NCI-H526 (cell line): ENCODE data around the gene HDAC7.
A peak's percentile ranks its signal among the peaks of the same experiment; 100 is the strongest.

Source experiments
- DNase-seq, 2 experiments: peaks; one replicate each; lab custom pipeline; 2025; lab: John Stamatoyannopoulos, UW

Gene HDAC7

DNA sequence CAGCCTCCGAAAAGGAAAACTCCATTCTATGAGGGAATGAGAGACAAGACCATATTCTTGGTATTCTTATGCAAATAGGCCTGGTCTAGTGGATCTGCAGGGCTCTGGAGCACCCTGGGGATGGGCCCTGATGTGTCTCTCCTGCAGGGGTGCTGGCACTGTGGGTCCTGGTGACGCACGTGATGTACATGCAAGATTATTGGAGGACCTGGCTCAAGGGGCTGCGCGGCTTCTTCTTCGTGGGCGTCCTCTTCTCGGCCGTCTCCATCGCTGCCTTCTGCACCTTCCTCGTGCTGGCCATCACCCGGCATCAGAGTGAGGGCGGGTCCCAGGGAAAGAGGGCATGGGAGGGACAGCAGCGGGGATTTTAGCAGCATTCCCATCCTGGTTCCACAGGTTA lies 40.8 kb downstream of the HDAC7 start:
- DNase-seq, result peak in 1 of 2 experiments; percentile 45

DNA sequence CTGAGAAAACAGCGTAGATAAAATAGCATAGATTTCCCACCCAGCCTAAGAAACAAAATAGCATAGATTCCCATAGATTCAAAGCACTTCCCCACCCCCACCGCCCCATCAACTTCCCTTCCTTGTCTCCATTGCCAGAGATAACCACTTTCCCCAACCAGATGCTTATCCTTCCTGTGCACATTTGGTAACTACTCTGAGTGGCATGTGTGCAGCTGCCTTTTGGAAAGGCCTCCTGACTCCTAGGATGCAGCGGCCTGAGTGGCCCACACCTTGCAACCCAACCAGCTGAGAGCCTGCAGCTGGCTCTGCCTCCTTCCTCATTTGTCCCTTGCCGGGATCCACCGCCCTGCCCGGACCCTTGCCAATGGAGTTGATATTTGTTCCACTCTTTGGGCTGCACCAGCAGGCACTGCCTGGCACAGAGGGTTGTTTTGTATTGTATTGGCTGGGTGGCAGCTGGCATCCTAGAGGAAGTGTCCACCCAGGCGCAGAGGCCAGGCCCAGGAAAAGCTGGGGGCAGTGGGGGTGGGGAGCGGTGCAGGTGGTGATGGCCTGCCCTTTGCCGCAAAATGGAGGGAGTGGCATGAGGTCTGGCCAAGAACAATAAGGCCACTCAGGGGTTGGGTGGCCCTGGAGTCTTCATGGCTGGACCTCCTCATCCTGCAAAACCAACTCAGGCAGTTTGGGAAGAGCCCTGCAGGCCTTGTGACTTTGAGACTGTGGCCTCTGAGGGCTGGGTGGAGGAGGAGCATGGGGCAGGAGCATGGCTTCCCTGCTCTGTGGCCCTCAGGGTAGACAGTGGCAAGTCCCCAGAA lies 41.8 kb downstream of the HDAC7 start:
- DNase-seq, result no peak

DNA sequence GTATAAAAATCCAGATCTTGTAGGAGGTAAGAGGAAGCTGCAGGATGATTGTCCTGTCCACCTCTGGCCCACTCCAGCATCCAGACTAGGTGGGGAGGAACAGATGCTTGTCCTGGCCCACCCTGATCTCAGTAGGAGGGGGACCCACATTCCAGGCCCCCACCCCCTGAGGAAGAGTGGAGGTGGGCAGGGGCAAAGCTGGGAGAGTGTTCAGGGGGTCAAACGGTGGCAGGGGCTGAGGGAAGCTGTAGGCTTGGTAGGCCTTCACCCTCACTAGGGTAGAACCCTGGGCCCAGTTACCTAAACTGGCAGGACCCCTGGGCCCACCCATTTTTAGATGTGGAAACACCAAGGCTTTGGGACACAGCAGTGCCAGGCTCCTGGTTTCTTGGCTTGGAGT lies 42.6 kb downstream of the HDAC7 start:
- no peak for DNase-seq

DNA sequence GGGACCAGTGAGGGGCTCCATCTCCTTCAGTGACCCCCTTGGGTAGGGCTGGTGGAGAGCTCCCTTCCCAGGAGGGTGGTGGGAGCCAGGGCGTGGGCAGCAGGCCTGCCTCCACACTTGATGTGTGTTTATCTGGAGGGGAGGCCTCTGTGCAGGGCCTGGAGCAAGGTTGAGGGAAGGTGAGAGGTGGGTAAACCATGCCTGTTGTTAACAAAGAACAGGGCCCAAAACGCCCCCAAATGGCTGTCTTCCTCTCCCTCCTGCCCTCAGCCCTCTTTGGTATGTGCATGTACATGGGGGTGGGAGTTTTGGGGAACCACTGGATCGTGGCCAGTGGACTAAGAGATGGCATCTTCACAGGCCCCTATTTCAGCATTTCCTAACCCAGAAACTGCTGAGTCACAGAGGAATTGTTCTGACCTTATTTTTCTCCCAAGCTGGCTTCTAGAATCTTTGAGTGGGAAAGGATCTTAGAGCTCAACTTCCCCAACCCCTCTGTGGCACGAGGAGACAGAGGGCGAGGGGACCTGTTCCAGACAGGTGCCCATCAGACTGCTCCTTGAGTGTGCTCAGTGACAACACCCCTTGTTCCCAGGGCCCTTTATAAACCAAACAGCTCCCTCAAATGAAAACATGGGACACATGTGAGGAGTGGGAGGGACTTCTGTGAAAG lies 43.1 kb downstream of the HDAC7 start:
- DNase-seq, result no peak

DNA sequence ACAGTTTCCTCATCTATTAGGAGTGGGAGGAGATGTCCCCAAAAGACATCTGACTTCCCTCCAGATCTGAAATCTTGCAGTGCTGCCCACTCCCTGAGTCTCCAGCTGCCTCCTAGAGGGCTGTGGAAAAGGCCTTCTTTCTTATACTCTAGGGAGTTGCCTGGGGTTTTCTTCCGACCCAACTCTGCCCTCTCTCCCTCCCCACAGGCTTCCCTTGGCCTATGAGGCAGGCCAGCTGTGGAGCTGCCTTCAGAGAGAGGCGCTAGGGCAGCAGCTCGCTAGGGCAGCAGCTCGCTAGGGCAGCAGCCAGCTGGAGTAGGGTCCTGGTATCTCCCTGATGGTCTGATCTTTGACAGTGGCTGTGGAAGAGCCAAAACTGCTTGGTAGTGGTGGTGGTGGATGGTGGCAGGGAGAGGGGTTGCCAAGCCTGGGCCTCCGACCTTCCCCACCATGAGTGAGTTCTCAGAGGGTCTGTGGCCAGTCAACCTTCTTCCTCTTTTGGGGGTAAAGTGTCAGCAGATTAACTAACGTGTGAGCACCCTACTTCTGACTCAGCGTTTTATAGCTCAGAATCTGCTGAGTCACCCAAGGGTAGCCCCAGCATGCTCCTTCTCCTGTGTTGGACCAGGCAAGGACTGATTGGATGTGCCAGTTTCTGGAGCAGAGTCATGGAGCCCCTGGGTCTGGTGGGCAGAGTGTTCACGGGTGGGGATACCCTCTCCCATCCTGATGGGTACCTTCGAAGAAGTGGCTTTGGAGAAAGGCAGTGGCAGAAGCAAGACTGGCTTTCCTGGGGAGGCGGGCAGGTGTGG lies 44.4 kb downstream of the HDAC7 start:
- DNase-seq, result no peak

DNA sequence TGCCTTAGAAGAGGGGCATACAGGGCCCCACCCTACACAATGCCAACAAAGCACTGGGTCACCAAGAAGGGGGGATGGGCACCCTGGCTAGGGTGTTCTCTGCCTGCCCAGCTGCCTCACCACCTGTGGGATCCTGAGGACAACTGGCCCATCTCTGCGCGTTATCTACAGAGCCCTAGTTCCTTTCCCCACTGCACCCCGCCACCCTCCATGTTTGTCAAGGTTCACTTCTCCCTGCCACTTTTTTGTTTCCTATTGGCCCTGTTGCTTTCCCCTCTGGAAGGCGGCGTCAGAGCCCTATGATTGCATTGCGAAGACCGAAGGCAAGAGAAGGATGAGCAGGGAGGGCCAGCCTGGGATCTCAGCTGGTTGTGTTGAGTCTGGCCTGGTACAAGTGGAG lies 45.0 kb downstream of the HDAC7 start:
- no peak for DNase-seq

DNA sequence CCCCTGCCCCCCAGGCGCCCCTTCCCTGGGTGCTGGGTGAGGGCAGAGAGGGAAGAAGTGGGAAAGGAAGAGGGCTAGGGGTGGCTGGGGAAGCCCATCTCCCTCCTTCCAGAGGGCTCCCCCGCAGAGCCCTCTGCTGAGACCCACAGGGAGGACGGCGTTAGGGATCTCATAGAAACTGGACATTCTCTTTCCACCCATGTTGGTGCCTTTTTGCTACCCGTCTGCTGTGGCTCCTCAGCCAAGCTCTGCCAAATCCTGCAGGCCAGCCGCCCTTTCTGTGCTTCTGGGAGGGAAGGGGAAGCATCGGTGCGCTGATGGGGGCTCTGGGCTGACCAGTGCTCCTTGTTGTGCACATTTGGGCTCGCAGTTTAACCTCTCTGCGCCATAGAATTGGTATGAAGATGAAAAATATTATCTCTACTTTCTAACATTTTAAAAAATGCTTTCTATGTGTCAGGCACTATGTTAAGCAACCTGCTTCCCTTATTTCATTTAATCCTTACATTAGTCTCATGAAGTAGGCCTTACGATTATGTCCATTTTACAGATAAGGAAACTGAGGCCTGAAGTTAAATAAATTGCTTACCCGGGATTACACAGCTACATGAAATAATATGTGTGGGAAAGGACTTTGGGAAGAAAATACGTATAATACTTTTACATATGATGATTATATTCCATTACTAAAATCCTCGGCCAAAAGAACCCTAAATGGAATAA lies 45.7 kb downstream of the HDAC7 start:
- no peak for DNase-seq

DNA sequence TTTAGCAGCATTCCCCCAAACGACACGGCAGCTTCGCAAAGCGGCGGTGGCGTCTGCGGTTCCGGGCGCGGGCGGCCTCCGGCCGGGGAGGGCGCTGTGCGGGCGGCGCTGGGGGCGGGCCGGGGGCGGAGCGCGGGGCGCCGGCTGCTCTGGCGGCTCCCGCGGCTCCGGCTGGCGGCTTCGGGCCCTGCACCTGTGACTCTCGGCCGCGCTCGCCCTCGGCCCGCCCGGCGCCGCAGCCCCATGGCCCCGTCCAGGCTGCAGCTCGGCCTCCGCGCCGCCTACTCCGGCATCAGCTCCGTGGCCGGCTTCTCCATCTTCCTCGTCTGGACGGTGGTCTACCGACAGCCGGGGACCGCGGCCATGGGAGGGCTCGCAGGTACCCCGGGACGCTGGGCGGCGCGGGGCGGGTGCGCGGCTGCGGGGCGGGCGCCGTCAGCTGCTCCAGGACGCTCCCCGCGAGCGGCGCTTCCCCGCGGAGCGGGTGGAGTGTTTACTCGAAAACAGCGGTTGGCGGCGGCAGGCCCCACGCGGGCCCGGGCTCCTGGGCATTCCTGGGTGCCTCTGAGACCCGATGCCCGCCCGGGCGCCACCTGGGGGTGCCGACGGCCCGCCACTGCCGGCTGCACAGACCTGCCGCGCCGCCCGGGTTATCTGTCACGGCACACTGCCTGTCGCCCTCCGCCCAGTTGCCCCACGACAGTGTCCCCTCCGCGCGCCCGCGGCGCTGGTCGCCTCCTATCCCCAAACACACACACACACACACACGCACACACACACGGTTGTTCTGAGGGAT lies 46.4 kb downstream of the HDAC7 start, which contains the start of gene SLC48A1:
SLC48A1 (plus strand) TSS at position 177 of the 796 bp plus-strand sequence; CDS start at position 244, 67 bp downstream.
- peak in 1 of 2 experiments; percentile 88 for DNase-seq

DNA sequence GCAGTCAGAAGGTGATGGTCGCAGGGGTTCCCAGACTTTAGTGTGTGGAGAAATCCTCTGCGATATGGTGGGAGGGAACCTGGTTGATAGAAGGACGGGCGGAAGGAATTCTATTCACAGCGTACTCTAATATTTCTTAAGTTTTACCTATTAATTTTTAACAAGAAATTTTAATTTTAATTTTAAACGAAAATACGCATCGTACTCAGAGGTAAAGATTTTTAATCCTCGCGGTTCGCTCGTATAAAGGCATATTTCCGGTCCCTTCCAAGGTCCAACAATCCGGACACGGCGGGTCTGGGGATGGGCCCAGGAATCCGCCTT lies 47.0 kb downstream of the HDAC7 start:
- peak in 1 of 2 experiments; percentile 32 for DNase-seq

DNA sequence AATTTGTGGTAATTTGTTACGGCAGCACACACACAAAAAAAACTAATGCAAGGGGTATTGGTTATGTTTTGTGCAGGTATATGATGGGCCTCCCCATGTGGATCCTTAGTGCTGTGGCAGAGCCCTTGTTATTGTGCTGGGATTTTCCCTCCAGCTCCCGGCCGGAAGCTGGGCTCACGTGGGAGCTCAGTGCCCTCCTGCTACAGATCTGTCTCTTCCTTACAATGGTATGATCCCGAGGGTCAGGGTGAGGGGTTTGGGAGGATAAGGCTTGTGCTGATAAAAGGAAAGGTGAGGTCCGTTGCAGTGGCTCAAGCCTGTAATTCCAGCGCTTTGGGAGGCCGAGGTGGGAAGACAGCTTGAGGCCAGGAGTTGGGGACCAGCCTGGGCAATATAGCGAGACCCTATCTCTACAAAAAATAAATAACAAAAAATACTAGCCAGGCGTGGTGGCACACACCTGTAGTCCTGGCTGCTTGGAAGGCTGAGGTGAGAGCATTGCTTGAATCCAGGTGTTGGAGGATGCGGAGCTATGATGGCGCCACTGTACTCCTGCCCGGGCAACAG lies 47.5 kb downstream of the HDAC7 start:
- no peak for DNase-seq

DNA sequence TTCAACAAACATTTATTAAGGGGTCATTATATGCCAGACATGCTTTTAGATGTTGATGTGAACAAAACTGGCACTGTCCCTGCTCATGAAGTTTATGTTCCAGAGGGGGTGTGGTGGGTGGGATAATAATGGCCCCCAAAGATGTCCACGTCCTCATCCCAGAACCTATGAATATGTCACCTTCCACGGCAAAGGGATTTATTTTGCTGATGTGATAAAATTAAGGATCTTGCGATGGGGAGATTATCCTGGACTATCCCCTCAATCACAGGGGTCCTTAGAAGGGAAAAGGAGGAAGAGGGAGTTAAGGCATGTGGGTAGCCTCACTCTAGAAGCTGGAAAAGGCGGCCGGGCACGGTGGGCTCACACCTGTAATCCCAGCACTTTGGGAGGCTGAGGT lies 48.4 kb downstream of the HDAC7 start:
- DNase-seq, result no peak

DNA sequence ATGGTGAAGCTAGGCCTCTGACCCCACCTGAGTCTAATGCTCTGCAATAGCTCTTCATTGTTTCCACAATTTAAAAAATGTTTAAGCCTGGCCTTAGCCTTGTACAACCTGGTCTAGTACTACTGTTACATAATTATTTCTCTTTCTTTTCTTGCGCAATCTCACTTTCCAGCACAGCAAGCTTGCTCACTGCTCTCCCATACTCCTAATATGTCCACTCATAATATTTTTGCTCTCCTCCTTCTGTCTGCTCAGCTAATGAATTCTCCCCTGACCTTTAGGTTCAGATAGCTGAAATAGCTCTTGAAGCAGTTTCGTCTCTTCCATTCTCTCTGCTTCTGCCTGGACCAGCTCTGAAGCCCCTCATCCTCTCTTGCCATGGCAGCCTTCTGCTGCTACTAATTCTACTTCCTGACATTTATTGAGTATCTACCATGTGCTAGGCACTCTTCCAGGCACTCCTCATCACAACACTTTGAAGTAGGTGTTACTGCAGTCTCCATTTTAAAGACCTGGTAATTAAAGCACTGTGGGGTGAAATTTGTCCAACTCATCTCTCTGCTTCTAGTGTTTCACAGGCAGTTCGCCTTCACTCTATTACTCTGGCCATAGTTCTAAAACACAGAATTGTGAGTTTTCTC lies 49.5 kb downstream of the HDAC7 start:
- no peak for DNase-seq

DNA sequence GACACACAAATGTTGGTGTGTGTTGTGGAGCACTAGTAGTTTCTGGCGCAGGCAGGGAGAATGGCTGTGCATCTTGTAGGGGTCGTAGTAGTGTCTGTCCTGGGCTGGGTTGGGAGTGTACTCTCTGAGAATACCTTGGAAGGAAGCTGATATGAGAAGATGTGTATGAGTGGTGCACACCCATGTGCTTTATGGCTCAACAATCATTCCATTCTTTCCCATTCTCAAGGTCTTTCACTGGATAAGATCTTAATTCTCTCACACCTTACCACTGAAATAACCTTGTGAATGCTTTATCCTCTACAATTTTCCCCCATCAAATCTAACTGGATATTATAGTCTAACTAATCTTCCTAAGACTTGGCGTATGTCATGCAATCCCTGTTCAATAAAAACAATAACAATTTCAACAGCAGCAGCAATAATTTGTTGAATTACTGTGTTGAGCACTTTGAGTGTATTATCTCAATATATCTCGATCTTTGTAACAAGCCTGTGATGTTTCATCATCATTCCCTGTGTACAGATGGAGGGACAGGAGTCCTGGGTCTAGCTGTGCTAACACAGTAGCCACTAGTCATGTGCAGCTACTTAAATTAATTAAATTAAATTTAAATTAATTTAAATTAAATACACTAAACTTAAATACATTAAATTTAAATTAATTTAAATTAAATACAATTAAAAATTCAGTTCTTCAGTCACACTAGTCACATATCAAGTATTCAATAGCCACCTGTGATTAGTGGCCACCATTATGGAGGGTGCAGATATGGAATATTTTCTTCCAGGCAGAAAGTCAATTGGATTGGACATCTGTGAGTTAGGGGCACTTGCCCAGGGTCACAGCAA lies 50.2 kb downstream of the HDAC7 start:
- DNase-seq, result no peak

DNA sequence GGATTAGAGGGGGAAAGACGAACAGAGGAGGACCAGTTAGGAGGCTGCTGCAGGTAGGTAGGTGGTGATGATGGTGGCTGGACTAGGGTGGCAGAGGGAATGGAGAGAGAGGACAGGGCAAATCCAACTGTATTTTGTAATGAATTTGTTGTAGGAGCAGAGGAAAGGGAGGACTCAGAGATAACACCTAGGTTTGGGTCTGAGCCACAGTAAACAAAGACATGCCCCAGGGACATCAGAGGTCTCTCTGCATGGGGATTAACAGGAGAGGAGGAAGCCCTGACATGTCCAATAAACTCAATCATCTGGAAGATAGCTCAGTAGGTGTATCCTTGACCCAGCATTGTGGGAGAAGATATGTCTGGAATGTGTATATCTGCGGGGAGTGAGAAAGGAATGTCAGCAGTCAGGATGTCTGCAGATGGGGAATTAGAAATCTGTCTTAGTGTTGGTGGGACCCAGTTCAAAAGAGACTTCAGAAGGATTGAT lies 51.3 kb downstream of the HDAC7 start:
- no peak for DNase-seq

DNA sequence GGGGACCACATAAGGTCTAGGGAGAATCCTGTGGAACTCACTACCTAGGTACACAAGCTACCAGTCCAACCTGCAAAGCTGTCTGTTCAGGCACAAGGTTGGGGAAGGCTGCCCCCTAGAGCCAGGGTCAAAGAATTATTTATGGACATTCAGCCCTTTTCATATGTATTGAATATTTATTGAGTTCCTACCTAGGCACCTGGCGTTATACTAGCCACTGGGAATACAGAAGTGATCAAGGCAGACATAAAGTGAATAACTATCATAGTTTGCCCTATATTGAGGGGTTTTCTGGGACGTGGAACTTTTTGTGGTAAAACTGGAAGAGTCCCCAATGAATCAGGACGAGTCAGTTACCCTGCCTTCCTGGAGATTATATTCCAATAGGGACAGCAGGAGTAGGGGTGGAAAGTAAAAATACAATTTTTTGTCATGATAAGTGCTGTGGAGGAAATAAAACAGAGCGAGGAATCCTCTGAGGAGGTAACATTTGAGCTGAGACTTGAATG lies 52.4 kb downstream of the HDAC7 start:
- DNase-seq, result peak in 1 of 2 experiments; percentile 55

DNA sequence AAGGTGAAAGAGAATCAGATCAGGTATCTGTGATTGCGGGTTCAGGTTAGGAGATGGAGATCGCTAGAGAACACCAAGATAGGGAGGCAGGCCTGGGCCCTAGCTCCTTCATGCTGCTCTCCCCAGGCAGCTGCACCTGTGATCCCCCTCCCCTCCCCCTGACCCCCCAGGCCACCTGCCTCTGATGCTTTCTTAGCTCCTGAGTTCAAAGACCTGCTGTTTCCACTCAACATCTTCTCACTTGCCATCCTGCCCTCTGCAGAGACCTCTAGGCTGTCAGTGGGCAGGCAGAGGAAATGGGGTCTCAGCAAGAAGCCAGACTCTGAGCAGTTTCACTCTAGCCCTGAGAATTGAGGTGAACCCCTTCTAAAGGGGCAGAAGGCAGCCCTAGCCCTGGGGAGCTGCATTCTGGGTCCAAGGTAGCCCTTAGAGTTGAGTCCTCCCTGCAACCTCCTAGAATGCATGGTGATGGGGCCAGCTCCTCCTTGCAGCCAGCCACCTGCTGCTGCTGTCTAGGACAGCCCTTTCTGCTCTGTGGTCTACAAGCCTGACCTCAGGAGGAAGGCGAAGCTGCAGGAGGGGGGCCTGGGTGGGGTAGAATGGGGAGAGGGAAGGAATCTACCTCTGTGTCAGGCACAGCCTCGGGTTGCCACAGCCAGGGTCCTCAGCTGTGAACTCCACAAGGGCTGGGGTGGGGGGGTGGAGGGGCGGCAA lies 53.0 kb downstream of the HDAC7 start:
- DNase-seq, result no peak

DNA sequence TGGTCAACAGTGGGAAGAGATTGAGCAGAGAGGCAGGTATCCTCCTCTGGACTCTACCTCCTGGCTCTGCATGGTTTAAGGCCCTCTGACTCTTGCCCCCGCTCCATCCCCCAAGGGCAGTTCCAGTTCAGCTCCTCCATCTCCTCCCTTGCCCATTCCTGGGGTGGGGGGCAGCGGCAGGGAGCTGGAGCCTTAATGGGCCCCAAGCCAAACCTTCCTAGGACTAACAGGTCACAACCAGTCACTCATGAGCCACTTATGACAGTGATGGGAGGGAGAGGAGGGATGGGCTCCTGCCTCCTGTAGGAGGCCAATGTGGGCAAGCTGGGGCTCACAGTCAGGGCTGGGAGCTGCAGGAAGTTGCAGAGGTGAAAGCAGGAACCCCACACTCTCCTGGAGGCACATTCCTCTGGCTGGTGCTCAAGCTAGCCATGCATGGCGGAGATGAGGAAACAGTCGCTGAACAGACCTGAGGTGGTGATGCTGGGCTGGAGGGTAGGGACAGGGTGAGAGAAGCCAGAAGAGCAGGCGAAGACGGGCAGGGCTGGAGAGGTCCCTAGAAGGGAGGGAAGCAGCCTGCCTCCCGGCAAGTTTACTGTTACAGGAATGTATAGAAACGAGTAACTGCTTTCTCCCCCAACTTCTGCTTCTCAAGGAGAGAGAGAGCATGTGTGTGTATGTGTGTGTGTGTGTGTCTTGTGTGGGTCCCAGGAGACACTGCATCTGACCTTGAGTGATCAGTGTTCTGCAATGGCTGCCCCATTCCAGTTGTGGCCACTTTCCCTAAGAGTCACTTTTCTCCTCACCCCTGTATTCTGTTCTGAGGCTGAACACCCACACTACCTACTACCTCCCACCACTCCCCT lies 56.0 kb downstream of the HDAC7 start:
- no peak for DNase-seq
